Esophagus squamous epithelium (tissue), 4 donors: ENCODE measurements around the gene XRCC6.

Experiments used
- CTCF ChIP-seq, 6 experiments: fragments of 450-650 bp in 4 of 6; fragments of 200-600 bp in 2 of 6; sonication (generic) in 2 of 6; IDR thresholded peaks; one replicate each; pipeline ENCODE4 v1.5.1; 2016 to 2019; ENCODE audit warnings: antibody characterized with exemption in 6 of 6, mild to moderate bottlenecking in 4 of 6, moderate library complexity in 4 of 6
- POLR2A ChIP-seq, 4 donors: fragments of 450-650 bp; IDR thresholded peaks; one replicate each; pipeline ENCODE4 v1.6.1; 2017; ENCODE audit warnings: antibody characterized with exemption in 4 of 4, mild to moderate bottlenecking in 4 of 4, moderate library complexity in 3 of 4

- TF ChIP-seq POLR2A (IDR thresholded peaks at IDR 0.05) (no peak), CTCF (IDR thresholded peaks at IDR 0.05) (no peak)
Measured at GRCh38 chr22:41642331-41643110, 21.4 kb downstream of the XRCC6 start.
